ENCODE measurements around the gene MCTP2.

DNA sequence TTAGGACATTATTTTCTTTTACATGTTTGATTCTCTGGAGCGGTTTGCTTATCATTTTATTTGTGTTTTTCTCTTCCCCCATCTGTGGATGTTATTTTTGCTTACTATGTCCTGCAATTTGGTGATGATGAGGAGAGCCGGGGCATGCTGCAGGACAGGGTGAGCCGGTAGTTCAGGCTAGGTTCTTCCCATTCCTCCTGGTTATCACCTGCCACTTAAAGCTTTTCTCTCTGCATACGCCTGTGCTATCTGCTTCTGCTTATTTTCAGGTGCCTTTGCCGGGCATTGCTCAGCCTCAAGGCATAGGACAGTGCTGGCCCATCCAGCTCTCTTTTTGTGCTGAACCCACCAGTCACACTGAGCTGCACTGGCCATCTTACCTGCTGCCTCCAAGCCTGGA, 85.8 kb downstream of the MCTP2 start:
- TF ChIP-seq ELF4 (CRISPR knock-in tag; IDR thresholded peaks at IDR 0.05; ENCODE audit: low read depth) = no peak
- no peak for TF ChIP-seq ZNF532 (CRISPR knock-in tag; IDR thresholded peaks at IDR 0.05; ENCODE audit: borderline replicate concordance)
- no peak for TF ChIP-seq TCF7 (CRISPR knock-in tag; IDR thresholded peaks at IDR 0.05; ENCODE audit: low read depth)
- no peak for TF ChIP-seq CREM (CRISPR knock-in tag; IDR thresholded peaks at IDR 0.05)
- TF ChIP-seq CBFB (CRISPR knock-in tag; IDR thresholded peaks at IDR 0.05; ENCODE audit: low read depth) = no peak

Data from WTC11 (cell line).